GM18870 (cell line): ENCODE results near the gene HPCAL1.
"Not testable (repeated sequence)": the region's sequence is repeated elsewhere in the genome, so short reads cannot be mapped to it uniquely, and the experiment has no call there.

Experiments used
- ATAC-seq: cut with Tn5 transposase; IDR thresholded peaks from one replicate; pipeline ENCODE4 v1.9.1; 2021; ENCODE audit warnings: moderate library complexity; ENCODE audit not compliant: unreplicated experiment

The HPCAL1 gene

GRCh38 chr2:10433947-10434885, 131.5 kb downstream of the HPCAL1 start:
- no peak for ATAC-seq

- no peak for ATAC-seq
These were observed 132.4 kb downstream of the HPCAL1 start for GRCh38 chr2:10434886-10435819.

- no peak for ATAC-seq
These were observed 133.1 kb downstream of the HPCAL1 start for GRCh38 chr2:10435820-10436204.

- ATAC-seq, result no peak
These were observed 133.9 kb downstream of the HPCAL1 start for GRCh38 chr2:10436583-10437110.

- ATAC-seq, result no peak
These were observed 135.1 kb downstream of the HPCAL1 start for GRCh38 chr2:10437806-10438205.

GRCh38 chr2:10438688-10439087, 136.0 kb downstream of the HPCAL1 start:
- ATAC-seq, result no peak

- ATAC-seq, result no peak
These were observed 136.6 kb downstream of the HPCAL1 start for GRCh38 chr2:10439185-10439879.

GRCh38 chr2:10439971-10440370, 137.3 kb downstream of the HPCAL1 start:
- ATAC-seq, result no peak

GRCh38 chr2:10440736-10441135, 138.0 kb downstream of the HPCAL1 start:
- no peak for ATAC-seq

GRCh38 chr2:10441948-10442347, 139.2 kb downstream of the HPCAL1 start:
- no peak for ATAC-seq

GRCh38 chr2:10442469-10443126, 139.9 kb downstream of the HPCAL1 start:
- not testable (repeated sequence) for ATAC-seq

- no peak for ATAC-seq
These were observed 141.8 kb downstream of the HPCAL1 start for GRCh38 chr2:10444463-10444862.

- ATAC-seq, result no peak
These were observed 143.9 kb downstream of the HPCAL1 start for GRCh38 chr2:10446631-10447030.

GRCh38 chr2:10447300-10447894, 144.7 kb downstream of the HPCAL1 start:
- peak; percentile 27 for ATAC-seq

- ATAC-seq, result peak; percentile 31
These were observed 145.3 kb downstream of the HPCAL1 start, which contains the start of gene ODC1 for GRCh38 chr2:10447895-10448575. Gene ODC1 (minus strand): TSS chr2:10448327. CDS start chr2:10445032, 3,295 bp downstream.

GRCh38 chr2:10448576-10449485, 146.1 kb downstream of the HPCAL1 start:
- ATAC-seq, result peak; percentile 45

- no peak for ATAC-seq
These were observed 146.8 kb downstream of the HPCAL1 start for GRCh38 chr2:10449486-10449831.
